A673 (cell line): ENCODE results near the gene DNAJC1. TPM values are rescaled to one million over a fixed set of nuclear protein-coding genes. Genes with fewer than 3 reads are reported as not detected.

Experiments used
- BruUV-seq: library from RNA; stranded (reverse); fragments of 400-500 nt; replicated peaks from 2 replicates; lab custom pipeline; 2021; lab: Mats Ljungman, UMichigan
- CTCF ChIA-PET: fragments of 300-600 bp; sonication (Branson Sonifier 250); formaldehyde crosslinking; loops from one replicate; lab custom pipeline; 2022; ENCODE audit warnings: antibody characterized with exemption; lab: Charles Lee
- POLR2A ChIA-PET: fragments of 300-600 bp; sonication (Branson Sonifier 250); formaldehyde crosslinking; loops from one replicate; lab custom pipeline; 2022; ENCODE audit warnings: antibody characterized with exemption; ENCODE audit not compliant: low non-redundant PET; lab: Charles Lee
- DNase-seq: peaks from one replicate; pipeline ENCODE4 v3.0.0-alpha.2; 2015; ENCODE audit warnings: low spot score
- H3K27ac ChIP-seq: fragments of 200-600 bp; sonication (generic); 2 replicates; pipeline ENCODE4 v1.5.1; 2016; ENCODE audit warnings: mixed run types, low read depth, mild to moderate bottlenecking, mixed read lengths, antibody characterized with exemption, low read length; ENCODE audit not compliant: poor library complexity, severe bottlenecking
- H3K27me3 ChIP-seq: fragments of 200-600 bp; sonication (generic); replicated peaks from 2 replicates; pipeline ENCODE4 v1.6.1; 2017; ENCODE audit warnings: mixed run types, low read depth, mild to moderate bottlenecking, mixed read lengths, antibody characterized with exemption, low read length; ENCODE audit not compliant: insufficient read depth, poor library complexity
- H3K36me3 ChIP-seq: fragments of 200-600 bp; sonication (generic); 2 replicates; pipeline ENCODE4 v1.6.1; 2016; ENCODE audit warnings: mixed run types, mild to moderate bottlenecking, mixed read lengths, antibody characterized with exemption, low read length; ENCODE audit not compliant: insufficient read depth, poor library complexity, severe bottlenecking
- H3K4me1 ChIP-seq: fragments of 200-600 bp; sonication (generic); 2 replicates; pipeline ENCODE4 v1.6.1; 2017; ENCODE audit warnings: mixed run types, mild to moderate bottlenecking, mixed read lengths, antibody characterized with exemption, low read length; ENCODE audit not compliant: insufficient read depth, poor library complexity, severe bottlenecking
- H3K4me3 ChIP-seq: fragments of 200-600 bp; sonication (generic); 2 replicates; pipeline ENCODE4 v1.5.1; 2016; ENCODE audit warnings: low read depth, mixed run types, mild to moderate bottlenecking, mixed read lengths, low read length; ENCODE audit not compliant: poor library complexity, severe bottlenecking
- H3K9me3 ChIP-seq: fragments of 200-600 bp; sonication (generic); 2 replicates; pipeline ENCODE4 v1.6.1; 2016; ENCODE audit warnings: mixed run types, low read depth, mild to moderate bottlenecking, mixed read lengths, antibody characterized with exemption, low read length; ENCODE audit not compliant: poor library complexity, severe bottlenecking
- CTCF ChIP-seq: fragments of 300-800, 200-600 bp; sonication (generic); conservative IDR thresholded peaks from 2 replicates; pipeline ENCODE4 v1.5.1; 2017; ENCODE audit warnings: low read depth, mild to moderate bottlenecking, antibody characterized with exemption, low read length, moderate library complexity, mixed read lengths
- EZH2 ChIP-seq: fragments of 200-600 bp; sonication (generic); IDR thresholded peaks from 2 replicates; pipeline ENCODE4 v1.6.1; 2017; ENCODE audit warnings: borderline replicate concordance, low read depth, mild to moderate bottlenecking, mixed read lengths, antibody characterized with exemption, low read length; ENCODE audit not compliant: poor library complexity, severe bottlenecking
- intact Hi-C: fragments of 100-400 bp; cut with micrococcal nuclease; formaldehyde crosslinking; loops from one replicate; pipeline ENCODE4 v1.10.0; 2022; ENCODE audit not compliant: unreplicated experiment
- total RNA-seq: library from RNA; stranded (reverse); gene quantifications from 2 replicates; pipeline ENCODE4 v1.2.3, GENCODE V29; 2021

Gene DNAJC1
- total RNA-seq, 1 experiment from 2014 or later, result 21.2 TPM

DNA sequence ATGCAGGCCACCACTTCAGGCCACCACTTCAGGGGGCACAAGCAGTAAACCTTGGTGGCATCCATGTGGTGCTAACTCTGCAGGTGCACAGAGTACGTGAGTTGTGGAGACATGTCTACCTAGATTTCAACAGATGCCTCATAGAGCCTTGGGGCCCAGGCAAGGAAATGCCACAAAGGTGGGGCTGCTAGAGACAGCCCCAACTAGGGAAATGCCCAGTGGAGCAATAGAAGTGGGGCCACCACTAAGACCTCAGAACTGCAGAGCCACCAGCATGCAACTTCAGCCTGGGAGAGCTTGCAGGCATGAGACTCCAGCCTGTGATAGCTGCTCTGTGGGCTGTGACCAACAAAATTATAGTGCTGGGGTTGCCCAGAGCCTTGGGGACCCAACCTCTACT is 107.6 kb downstream of the DNAJC1 start:
- ChIA-PET POLR2A (no interaction called here), CTCF (no interaction called here)
- no peak for DNase-seq
- BruUV-seq, result no TSS peak
- TF ChIP-seq EZH2, result no peak
- TF ChIP-seq CTCF, result no peak
- Histone ChIP-seq H3K36me3 (peaks cover 7% of the 10 kb centered on the region), H3K27ac (no peak overlapping the region), H3K4me3 (no peak overlapping the region), H3K27me3 (no peaks in the 10 kb centered on the region), H3K4me1 (no peaks in the 10 kb centered on the region), H3K9me3 (peaks cover 14% of the 10 kb centered on the region)
- intact Hi-C loops, result no loop called here

- ChIA-PET POLR2A (no interaction called here), CTCF (no interaction called here)
- BruUV-seq, result no TSS peak
- no peak overlapping the region for H3K4me3 ChIP-seq
- intact Hi-C loops, result no loop called here
- peaks cover 14% of the 10 kb centered on the region for H3K9me3 ChIP-seq
- TF ChIP-seq CTCF (no peak), EZH2 (no peak)
- H3K36me3 ChIP-seq, result peaks cover 7% of the 10 kb centered on the region
- H3K4me1 ChIP-seq, result no peaks in the 10 kb centered on the region
- no peak overlapping the region for H3K27ac ChIP-seq
- H3K27me3 ChIP-seq, result no peaks in the 10 kb centered on the region
- peak; percentile 64 for DNase-seq
These were observed 108.7 kb downstream of the DNAJC1 start for GRCh38 chr10:21894648-21895342.

DNA sequence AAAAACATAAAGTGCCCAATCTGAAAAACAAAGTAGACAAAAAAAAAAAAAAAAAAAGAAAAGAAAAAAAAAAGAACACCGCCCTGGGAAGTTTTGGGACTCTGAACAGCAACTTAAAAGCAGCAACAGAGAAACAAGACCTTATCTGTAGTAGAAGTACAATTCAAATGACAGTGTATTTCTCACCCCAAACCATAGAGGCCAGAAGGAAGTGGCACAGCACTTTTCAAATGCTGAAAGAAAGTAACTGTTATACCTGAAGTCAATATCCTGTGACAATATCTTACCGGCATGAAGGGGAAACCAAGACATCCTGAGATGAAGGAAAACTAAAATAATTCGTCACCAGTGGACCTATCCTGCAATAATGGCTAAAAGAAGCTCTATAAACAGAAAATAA is 112.1 kb downstream of the DNAJC1 start:
- CTCF ChIA-PET, result no interaction called here
- no peak for TF ChIP-seq CTCF
- TF ChIP-seq EZH2, result no peak
- no peak for DNase-seq
- no peaks in the 10 kb centered on the region for H3K27me3 ChIP-seq
- H3K4me3 ChIP-seq, result no peak overlapping the region
- H3K27ac ChIP-seq, result no peak overlapping the region
- H3K9me3 ChIP-seq, result peaks cover 14% of the 10 kb centered on the region
- POLR2A ChIA-PET, result no interaction called here
- intact Hi-C loops, result no loop called here
- no TSS peak for BruUV-seq
- H3K4me1 ChIP-seq, result peaks cover 10% of the 10 kb centered on the region
- peaks cover 7% of the 10 kb centered on the region for H3K36me3 ChIP-seq
